GM18858 (cell line): ENCODE data around the gene ACKR3.

ENCODE experiments used
- ATAC-seq: cut with Tn5 transposase; IDR thresholded peaks from one replicate; pipeline ENCODE4 v1.9.1; 2021; ENCODE audit not compliant: unreplicated experiment

ACKR3 gene

DNA sequence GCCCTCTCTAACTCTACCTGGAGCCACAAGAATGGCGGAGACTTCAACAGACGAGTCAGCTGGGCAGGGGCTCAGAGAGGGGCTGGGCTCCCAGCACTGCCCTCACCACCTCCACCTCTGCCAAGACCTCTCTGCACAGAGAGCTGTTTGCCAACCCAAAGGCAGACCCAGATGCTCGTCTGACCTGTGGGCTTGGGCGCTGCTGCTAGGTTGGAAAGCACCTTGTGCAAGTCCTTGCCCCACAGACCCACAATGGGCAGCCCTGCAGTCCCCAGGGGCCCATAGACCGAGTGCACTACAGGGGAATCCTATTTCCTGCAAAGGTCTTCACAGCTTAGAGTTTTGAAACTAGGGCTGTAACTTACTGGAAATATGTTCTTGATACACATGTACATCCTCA is 13.3 kb downstream of the ACKR3 start:
- no peak for ATAC-seq

DNA sequence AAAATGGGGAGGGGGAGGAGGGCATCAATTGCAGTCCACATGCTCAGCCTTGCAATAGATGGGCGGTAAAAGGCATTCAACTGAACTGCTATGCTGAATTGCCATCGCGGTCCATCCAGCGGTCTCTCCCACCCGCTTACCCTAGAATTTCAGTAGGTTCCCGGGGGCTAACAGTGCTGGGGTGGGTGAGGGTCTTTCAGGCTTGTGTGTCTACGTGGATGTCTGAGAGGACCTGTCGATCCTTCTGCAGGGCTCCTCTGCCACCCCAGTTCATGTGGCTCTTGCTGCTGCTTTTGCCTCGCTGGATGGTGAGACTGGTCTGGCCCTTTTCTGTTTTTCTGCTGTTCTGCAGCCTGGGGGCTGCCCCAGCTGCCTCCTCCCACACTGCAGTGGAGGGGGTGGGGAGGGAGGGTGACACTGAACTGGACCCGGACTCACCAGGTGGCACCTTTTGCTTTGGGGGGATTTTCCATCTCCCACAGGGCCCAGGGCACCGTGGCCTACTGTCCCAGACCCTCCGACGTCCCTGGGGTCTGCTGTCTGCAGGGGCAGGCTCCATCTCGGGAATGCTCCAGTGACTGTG is 14.1 kb downstream of the ACKR3 start:
- ATAC-seq: no peak

DNA sequence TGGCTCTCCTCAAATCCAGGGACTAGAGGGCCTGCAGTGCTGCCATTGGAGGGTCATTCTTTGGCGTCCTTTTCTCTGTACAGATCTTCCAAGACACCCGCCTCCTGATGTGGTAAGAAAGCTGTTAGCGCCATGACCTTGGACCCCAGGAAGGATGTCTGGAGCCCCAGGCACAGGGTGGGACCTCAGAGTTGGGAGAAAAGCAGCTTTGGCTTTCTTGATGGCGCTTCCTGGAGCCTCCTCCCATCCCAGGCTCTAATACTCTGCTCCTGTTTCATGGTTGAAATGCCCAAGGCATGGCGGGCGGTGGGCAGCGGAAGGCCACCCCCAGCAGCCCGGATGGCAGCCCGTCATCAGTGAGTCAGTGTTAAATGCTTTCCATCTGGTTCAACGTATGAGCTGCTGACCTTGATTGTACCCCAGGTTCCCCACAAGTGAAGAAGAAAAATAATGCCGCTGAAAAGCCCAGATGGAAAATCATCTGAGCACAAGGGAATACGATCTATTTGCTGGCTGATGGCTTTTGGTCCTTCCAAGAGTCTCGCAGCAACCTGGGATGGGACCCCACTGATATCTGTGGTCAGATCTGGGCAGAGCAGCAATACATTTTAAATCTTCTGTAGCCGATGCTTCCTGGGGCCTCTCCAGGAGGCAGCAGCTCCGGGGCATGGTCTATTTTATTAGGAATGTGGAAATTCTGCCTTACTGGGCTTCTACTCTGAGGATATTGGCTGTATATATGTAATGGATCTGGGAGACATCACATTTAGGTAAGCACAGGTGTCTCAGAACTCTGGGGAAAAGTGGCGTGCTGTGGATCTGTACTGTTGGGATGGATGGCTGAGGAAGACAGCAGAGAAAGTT is 15.1 kb downstream of the ACKR3 start:
- no peak for ATAC-seq

DNA sequence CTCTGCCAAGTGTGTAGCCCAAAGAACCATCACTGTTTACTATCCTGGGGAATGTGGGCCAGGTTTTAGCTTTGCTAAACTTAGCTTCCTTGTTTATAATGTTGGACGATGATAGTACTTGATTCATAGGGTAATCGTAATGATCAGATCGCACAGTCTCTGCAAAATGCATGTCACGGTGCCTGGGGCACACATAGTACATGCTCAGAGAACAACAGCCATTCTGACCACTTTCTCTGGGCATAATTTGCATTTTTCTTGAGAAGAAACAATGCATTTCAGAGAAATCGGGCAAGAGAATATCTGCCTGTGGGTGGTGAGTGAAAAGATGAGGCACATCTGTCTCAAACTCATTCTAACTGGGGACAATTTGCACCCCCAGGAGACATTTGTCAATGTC is 16.3 kb downstream of the ACKR3 start:
- no peak for ATAC-seq

DNA sequence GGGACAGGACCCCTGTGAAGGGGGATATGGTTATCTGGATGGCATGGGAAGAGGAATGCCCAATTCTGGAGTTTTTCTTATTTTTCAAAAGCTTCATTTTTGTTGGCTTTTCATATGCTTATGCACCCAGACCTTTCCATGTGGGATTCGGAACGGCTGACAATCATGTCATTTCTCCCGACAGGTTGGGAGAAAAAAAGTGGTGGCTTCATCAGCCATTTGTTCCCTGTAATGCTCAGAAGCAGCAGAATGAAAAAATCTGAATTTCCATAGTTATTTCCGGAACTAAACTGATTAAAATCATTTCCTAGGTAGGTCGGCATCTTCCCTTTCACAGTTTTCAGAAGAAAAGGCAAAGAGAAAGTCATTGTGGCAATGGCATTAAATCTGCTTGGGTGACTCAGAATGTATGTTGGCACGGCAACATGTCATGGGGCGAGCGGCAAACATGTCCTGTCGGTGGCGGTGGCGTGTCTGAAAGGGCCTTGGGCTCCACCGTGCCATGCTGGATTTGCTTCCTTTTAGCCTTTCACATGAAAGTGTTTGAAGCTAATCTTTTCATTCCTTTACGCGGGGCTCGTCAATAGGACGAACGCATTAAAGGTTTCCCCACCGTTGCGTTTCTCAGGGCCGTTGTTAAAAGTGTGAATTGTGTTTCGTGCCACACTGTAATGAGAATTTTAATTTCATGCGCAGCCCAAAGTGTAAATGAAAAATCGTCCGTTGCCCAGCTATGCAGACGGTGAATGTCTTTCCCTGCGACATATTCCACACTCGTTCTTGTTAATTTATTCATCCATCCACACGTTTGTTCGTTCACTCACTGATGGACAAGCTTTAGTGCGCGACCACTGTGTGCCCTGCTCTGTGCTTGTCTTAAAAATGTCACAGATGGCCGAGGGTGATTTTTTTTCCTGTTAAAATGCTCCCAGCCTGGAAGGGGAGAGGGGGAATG is 18.5 kb downstream of the ACKR3 start:
- ATAC-seq: no peak

DNA sequence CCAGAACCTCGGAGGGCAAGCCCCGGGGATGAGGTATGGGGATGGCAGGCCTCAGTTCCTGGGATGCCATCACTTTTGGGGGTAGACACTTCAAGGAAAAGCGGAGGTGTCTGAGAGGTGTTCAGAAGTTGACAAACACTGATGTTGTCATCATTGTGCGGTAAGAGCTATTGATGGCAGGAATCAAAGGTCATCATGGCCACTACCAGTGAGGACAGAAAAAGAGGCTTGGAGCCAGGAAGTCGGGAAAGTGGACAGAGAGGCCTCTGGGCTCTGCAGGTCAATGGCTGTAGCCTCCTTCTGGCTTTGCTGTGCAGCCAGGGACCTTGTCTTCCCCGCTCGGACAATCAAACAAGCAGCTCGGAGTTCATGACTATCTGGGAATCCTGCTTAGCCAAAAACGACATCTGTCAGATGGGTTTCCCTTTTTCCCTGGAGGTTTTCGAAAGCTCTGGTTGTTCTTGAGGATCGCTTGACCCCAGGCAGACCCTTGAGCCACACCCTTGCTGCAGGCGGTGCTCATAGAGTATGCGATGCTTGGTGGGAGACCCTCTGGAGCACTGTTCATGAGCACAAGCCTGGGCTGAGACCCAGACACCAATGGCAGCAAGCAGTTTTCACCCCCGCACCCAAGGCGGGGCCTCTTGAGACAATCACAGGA is 19.4 kb downstream of the ACKR3 start:
- ATAC-seq: no peak

DNA sequence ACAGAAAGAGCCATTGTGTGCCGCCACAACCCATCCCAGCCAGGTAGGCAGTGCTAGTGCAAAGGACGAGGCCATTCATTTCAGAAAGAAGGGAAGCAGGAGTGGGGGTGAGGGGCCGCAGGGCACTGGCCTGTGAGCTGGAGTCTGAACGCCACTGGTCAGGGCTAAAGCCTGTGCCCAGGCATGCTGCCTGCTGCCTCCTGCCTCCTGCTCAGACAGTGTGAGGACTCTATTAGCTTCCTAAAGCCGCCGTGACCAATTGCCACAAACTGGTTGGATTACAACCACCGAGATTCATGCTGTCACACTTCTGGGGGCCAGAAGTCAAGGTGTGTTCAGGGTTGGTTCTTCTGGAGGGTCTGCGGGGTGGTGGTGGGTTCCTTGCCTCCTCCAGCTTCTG is 21.2 kb downstream of the ACKR3 start:
- no peak for ATAC-seq

DNA sequence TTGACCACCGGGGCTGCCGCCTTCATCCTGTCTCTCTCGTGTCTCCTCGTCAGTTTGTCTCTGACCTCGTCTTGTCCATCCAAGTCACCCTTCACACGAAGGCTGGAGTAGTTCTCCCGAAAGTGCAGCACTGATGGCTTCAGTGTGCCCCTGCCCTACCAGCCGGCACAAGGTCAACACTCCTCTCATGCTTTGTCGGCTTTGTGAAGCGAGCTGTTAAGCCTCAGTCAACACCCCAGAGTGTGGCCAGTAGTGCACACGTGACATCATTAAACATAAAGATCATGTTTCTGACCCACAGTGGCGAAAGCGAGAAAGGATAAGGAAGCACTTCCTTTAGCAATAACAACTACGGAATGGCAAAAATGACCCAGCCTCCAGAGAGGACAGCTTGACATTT is 23.2 kb downstream of the ACKR3 start:
- ATAC-seq: no peak

DNA sequence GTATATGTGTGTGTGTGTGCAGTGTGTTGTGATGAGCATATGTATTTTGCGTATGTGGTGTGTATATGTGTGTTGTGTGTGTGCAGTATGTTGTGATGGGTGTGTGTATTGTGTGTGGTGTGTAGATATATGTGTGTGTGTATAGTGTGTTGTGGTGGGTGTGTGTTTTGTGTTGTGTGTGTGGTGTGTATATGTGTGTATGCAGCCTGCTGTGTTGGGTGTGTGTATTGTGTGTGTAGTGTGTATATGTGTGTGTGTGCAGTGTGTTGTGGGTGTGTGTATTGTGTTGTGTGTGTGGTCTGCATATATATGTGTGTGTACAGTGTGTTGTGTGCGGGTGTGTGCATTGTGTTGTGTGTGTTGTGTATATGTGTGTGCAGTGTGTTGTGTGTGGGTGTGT is 23.9 kb downstream of the ACKR3 start:
- no peak for ATAC-seq

DNA sequence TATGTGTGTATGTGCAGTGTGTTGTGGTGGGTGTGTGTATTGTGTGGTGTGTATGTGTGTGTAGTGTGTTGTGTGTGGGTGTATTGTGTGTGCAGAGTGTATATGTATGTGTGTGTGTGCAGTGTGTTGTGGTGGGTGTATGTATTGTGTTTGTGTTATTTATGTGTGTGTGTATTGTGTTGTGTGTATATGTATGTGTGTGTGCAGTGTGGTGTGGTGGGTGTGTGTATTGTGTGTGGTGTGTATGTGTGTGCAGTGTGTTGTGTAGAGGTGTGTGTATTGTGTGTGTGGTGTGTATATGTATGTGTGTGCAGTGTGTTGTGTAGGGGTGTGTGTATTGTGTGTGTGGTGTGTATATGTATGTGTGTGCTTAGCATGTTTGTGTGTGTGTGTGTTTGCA is 24.3 kb downstream of the ACKR3 start:
- ATAC-seq: no peak

DNA sequence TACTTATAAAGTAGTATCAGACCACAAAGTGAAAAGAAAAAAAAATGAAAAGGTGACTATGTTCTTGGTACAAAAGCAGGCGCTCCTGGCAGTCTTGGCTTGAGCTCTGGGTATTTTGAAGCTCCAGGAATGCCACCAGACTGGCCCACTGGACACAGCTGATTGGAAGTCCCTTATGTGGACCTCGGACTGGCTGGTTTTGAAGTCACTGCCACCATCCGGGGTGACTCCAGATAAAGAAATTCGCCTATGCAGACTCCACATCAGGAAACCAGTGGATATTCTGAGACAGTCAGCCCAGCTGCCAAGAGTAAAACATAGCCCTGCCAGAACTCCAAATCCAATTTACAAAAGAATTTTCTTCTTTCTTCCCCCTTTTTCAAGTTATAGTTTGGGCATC is 28.0 kb downstream of the ACKR3 start:
- ATAC-seq: no peak

DNA sequence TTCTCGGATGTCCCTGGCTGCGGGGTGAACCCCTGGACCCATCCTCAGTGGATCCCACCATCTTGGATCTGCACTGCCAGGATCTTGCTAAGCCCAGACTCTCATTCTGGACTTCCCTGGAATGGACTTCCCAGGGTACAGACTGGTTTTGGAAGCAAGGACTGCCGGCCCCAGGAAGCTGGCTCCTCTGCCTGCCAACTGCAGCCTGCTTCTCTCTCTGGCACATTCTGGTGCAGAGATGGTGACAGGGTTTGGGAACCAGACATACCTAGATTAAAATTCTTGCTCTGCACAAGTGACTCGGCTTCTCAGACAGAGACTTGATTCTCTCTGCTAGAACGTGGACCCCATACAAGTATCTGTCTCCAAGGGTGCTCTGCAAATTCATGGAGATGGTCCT is 29.4 kb downstream of the ACKR3 start:
- ATAC-seq: no peak

DNA sequence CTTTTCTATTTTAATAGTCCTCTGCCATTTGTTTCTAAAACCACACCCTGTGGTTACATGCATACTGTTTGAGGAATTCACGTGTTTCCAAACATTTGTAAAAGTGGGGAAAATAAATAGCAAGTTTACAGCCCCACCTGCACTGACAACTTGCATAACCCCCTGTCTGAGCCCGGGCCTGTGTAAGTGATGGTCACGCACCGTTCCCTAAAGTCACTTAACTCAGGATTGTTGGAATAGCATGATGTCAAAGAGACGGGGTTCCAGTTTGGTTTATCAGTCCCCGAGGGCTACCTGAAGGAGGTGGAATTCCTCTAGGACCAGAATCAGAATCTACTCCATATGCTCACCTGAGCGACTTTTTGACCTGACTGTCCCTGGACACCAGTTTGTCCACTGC is 30.5 kb downstream of the ACKR3 start:
- ATAC-seq: no peak

DNA sequence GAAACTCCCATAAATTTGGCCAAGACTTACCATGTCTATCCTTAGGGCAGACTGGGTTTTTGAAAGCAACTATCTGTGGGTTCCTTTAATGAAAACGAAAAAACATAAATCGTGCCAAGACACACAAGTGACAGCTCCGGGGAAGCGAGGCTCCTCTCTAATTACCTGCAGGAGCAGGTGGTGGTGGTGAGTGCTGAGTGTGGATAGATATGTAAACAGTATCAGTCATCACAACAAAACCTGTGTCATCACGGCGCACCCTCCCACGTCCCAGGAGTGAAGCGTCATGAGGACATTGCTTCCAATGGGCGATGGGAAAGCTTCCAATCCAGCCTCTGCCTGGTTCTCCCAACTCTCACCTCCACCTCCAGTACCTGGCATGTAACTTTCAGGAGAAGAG is 31.3 kb downstream of the ACKR3 start:
- no peak for ATAC-seq

DNA sequence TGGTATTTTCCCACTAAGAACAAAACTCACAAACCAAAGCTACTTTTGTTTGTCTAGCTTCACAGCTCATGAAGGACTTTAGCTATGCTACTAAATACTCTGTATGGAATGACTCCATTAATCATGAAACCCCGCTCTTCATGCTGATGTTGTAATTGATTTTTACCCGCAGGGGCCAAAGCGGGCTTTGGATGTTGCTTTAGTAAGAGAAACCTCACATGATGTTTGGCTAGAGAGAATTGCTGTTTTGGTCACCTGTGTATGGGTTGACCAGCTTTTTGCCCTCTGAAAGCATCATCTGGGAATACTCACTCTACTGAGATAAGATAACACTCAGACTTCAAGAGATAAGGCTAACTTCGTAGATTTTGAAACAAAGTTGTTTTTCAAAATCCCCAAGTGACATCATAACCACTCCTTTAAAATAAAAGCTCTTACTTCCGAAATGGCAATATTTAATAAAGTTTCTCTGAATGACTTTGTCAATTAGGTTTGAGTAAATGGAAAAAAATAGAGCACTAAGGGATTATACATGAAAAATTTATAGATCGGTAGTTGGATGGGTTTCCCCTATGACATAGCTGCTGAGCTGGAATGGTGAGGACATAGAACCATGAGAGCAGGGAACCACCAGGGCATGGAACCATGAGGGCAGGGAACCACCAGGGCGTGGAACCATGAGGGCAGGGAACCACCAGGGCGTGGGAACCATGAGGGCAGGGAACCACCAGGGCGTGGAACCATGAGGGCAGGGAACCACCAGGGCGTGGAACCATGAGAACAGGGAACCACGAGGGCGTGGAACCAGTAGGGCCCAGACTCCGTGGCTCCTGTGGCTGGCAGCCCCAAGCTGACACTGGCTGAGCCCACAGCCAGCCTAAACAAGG is 31.9 kb downstream of the ACKR3 start:
- no peak for ATAC-seq

DNA sequence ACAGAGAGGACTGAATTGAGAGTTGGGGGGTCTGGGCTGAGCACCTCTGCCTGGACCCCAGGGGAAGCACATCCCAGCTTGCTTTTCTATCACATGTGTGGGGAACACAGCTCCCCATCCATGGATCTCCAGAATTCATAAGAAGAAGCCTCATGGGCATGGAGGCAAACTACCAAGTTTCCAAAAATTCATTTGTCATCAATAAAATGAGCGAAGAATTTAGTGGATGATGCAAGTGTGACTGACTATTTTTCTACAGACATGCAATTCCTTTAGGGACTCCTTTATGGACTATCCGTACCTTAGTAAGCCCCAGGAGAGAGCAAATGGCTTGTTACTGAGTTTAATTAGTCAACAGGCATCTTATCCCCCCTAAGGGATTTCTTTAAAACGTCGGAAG is 33.1 kb downstream of the ACKR3 start:
- ATAC-seq: no peak

DNA sequence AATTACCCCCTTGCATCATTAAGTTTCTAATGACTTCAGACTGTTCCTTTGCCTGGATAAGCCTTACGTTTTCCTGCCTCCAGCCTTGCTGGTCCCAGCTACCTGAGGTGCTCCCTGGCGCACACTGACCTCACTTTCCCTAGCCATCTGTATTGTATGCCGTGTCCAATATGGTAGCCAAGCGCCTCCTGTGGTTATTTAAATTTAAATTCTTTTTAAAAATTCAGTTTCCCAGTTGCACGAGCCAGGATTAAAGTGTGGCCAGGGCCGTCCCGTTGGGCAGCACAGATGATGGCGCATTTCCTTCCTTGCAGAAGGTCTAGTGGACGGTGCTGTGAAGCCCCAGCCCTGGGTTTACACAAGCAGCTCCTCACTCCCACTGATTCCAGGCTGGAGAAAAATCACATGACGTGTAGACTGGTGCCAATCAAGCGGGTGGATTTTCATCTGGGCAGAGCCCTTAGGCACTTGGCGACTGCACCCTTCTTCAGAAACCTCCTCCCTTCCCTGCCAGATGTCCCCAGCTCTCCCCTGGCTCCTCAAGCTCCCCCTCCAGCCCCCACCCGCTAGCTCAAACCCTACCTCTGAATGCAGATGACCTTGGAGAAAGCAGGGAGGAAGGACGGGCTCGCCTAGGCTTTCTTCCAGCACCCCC is 33.9 kb downstream of the ACKR3 start:
- no peak for ATAC-seq

DNA sequence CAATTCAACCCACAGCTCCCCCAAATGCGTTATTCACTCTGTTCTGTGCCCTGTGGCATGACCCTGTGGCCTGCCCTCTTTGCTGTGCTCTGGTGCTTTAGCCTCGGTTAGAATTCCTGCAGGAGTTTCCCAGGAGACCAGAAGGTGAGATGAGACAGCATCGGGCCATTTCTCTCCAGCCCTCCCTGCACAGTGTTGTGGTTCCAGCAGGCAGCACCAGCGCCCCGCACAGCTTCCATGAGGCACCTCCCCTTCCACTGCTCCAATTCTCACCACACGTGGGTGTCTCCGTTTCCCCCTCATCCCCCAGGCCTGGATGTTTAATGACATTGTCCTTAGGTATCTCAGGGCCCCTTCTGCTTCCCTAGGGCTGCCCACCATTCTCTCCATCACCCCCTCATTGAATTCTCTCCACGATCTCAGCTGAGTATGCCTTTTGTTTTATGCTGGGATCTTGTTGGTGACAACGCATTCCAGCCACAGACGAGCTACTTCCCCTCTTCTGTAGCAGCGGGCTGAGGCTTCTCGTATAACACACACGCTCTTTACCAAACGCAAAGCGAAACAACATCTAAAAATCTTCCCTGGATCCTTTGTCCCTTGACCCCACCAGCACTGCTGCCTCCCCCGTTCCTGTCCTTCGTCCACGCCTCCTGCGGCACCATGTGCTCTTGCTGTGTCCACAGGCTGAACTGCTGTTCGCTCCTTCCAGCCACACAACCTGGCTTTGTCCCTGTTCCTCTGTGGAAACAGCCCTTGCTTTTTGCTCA is 35.1 kb downstream of the ACKR3 start:
- ATAC-seq: no peak

DNA sequence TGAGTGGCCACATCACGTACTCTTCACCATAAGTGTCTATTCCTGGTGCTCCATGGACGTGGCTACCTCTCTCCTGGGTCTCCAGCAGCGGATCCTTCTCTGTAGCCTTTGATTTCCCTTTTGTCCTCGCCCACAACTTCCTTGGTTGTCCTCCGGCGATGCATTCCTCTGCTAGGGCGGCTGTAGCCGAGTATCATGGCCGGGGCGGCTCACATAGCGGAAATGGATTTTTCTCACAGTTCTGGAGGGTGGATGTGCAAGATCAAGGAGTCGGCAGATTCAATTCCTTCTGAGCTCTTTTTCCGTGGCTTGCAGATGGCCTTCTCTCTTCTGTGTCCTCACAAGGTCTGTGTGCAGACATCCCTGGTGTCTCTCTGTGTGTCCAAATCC is 35.7 kb downstream of the ACKR3 start:
- no peak for ATAC-seq
